ENCODE results near the gene CCNH. TPM values are rescaled to one million over a fixed set of nuclear protein-coding genes. Genes with fewer than 3 reads are reported as not detected.

The CCNH gene
- total and polyA plus RNA-seq, 2 of the 4 experiments (the other 2 are of a cell fraction), result 37.4 to 100 TPM

- Histone ChIP-seq H3K14ac (replicated peaks; ENCODE audit: low read depth, low read length) (no peak overlapping the region), H3K79me1 (ENCODE audit: low read depth in 1 of 2, low read length in 2 of 2) (no peaks in the 10 kb centered on the region), H3K4ac (ENCODE audit: low read depth, low read length) (no peak overlapping the region), H3K36me3 (ENCODE audit: control insufficient read depth, insufficient read depth, low read length) (no peaks in the 10 kb centered on the region), H3K9me3 (ENCODE audit: control insufficient read depth, insufficient read depth, low read length) (no peaks in the 10 kb centered on the region), H2BK20ac (ENCODE audit: low read depth, low read length) (no peak overlapping the region), H2BK15ac (ENCODE audit: low read depth, low read length) (no peak overlapping the region), H3K4me1 (ENCODE audit: control insufficient read depth, insufficient read depth, low read length) (no peaks in the 10 kb centered on the region), H4K5ac (ENCODE audit: low read depth, low read length) (no peak overlapping the region), H4K20me1 (ENCODE audit: insufficient read depth, low read length) (no peaks in the 10 kb centered on the region), H3K27ac (ENCODE audit: insufficient read depth, low read length) (no peak overlapping the region), H4K8ac (ENCODE audit: low read depth in 2 of 2, low read length in 2 of 2) (no peak overlapping the region), H2AK9ac (replicated peaks; ENCODE audit: low read depth, low read length, poor library complexity) (no peak overlapping the region), H3K9ac (ENCODE audit: low read depth, low read length) (no peak overlapping the region), H4K91ac (ENCODE audit: insufficient read depth, low read depth, low read length) (no peak overlapping the region), H3K18ac (ENCODE audit: low read depth, low read length) (no peak overlapping the region), H2AFZ (replicated peaks; ENCODE audit: low read length, poor library complexity) (no peak overlapping the region), H3K4me2 (ENCODE audit: low read depth, low read length) (no peak overlapping the region), H3K9me1 (ENCODE audit: insufficient read depth, low read length) (no peaks in the 10 kb centered on the region), H2BK5ac (ENCODE audit: low read depth, low read length, poor library complexity, severe bottlenecking) (no peak overlapping the region), H3K27me3 (ENCODE audit: control insufficient read depth, insufficient read depth, low read length) (no peaks in the 10 kb centered on the region; the same call in 1 of the 2 replicates), H3K4me3 (ENCODE audit: insufficient read depth, low read depth, low read length) (no peak overlapping the region), H2AK5ac (ENCODE audit: low read depth, low read length) (no peak overlapping the region), H2BK120ac (ENCODE audit: low read depth, low read length) (no peak overlapping the region), H3K23ac (ENCODE audit: low read depth, low read length) (no peak overlapping the region), H3K56ac (ENCODE audit: extremely low read depth, insufficient read depth, low read length) (no peak overlapping the region)
- DNase-seq (no peak), ATAC-seq (ENCODE audit: low read depth) (no peak)
- dilution Hi-C loops (cut with HindIII; ENCODE audit: low sequenced_read_pairs, unreplicated experiment), result no loop called here
- ChIA-PET CTCF (interaction anchor here (0.6 kb wide), 1 partner anchor 549 kb away, joined by 3 read pairs; no protein-coding TSS in a partner anchor), POLR2A (ENCODE audit: unreplicated experiment) (no interaction called here)
- intact Hi-C loops (cut with micrococcal nuclease), result no loop called here
- TF ChIP-seq BHLHE40 (IDR thresholded peaks at IDR 0.05; ENCODE audit: low read depth, low read length) (no peak), USF2 (IDR thresholded peaks at IDR 0.05; ENCODE audit: low read depth, low read length) (no peak), CHD1 (IDR thresholded peaks at IDR 0.05; ENCODE audit: low read depth, low read length) (no peak), MXI1 (IDR thresholded peaks at IDR 0.05; ENCODE audit: borderline replicate concordance, low read depth, low read length) (no peak), FOS (IDR thresholded peaks at IDR 0.05; ENCODE audit: low read depth, low read length) (no peak), MAFK (IDR thresholded peaks at IDR 0.05; ENCODE audit: low read depth, low read length) (no peak), SMC3 (IDR thresholded peaks at IDR 0.05; ENCODE audit: low read depth, low read length) (no peak), CEBPB (IDR thresholded peaks at IDR 0.05; ENCODE audit: low read depth, low read length) (no peak), MAZ (IDR thresholded peaks at IDR 0.05; ENCODE audit: borderline replicate concordance, low read depth, low read length) (no peak), RCOR1 (IDR thresholded peaks at IDR 0.05; ENCODE audit: insufficient replicate concordance, low read length) (no peak), ELK1 (IDR thresholded peaks at IDR 0.05; ENCODE audit: borderline replicate concordance, low read depth, low read length) (no peak), RFX5 (IDR thresholded peaks at IDR 0.05; ENCODE audit: low read depth, low read length) (no peak), RAD21 (IDR thresholded peaks at IDR 0.05; ENCODE audit: low read length) (no peak), POLR2A (IDR thresholded peaks at IDR 0.05; ENCODE audit: low read depth, low read length) (no peak), NFE2L2 (IDR thresholded peaks at IDR 0.05; ENCODE audit: low read depth, low read length) (no peak)
- TF ChIP-seq, protein P1, sequence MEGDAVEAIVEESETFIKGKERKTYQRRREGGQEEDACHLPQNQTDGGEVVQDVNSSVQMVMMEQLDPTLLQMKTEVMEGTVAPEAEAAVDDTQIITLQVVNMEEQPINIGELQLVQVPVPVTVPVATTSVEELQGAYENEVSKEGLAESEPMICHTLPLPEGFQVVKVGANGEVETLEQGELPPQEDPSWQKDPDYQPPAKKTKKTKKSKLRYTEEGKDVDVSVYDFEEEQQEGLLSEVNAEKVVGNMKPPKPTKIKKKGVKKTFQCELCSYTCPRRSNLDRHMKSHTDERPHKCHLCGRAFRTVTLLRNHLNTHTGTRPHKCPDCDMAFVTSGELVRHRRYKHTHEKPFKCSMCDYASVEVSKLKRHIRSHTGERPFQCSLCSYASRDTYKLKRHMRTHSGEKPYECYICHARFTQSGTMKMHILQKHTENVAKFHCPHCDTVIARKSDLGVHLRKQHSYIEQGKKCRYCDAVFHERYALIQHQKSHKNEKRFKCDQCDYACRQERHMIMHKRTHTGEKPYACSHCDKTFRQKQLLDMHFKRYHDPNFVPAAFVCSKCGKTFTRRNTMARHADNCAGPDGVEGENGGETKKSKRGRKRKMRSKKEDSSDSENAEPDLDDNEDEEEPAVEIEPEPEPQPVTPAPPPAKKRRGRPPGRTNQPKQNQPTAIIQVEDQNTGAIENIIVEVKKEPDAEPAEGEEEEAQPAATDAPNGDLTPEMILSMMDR (conservative IDR thresholded peaks at IDR 0.05; ENCODE audit: low read depth, low read length), result no peak
- in situ Hi-C loops (cut with MboI; ENCODE audit: low sequenced_read_pairs), result no loop called here
- BruUV-seq (replicated peaks), result no TSS peak
These were observed 40.1 kb upstream of the CCNH start for GRCh38 chr5:87452837-87453236.

Measured in IMR-90 (cell line).